K562 (cell line): ENCODE measurements around the gene TMEM126A. TPM values are rescaled to one million over a fixed set of nuclear protein-coding genes. Genes with fewer than 3 reads are reported as not detected.

ENCODE experiments used
- FOXP4 ChIP-seq: sonication (generic); formaldehyde crosslinking; IDR thresholded peaks from 2 replicates; pipeline ENCODE4 v1.8.0; 2022; ENCODE audit warnings: mild to moderate bottlenecking, missing genetic modification reagents, borderline replicate concordance
- HDAC1 ChIP-seq, 2 experiments: fragments of 450-650 bp; IDR thresholded peaks; 2 replicates each; pipeline ENCODE4 v1.6.1; 2016 to 2017; ENCODE audit warnings: inconsistent platforms in 1 of 2, mild to moderate bottlenecking in 1 of 2, moderate library complexity in 1 of 2
- NFIC ChIP-seq: fragments of 450-650 bp; IDR thresholded peaks from 2 replicates; pipeline ENCODE4 v1.6.1; 2017; ENCODE audit warnings: mild to moderate bottlenecking, inconsistent platforms
- POLR2AphosphoS2 ChIP-seq: IDR thresholded peaks from 2 replicates; pipeline ENCODE4 v1.6.1; 2012; ENCODE audit warnings: low read length, improper control_type of control experiment
- SIN3A ChIP-seq, 2 experiments: fragments of 150-350 bp in 1 of 2; IDR thresholded peaks; 2 replicates each; pipeline ENCODE4 v1.6.1; 2011 to 2016; ENCODE audit warnings: borderline replicate concordance in 2 of 2, low read depth in 2 of 2, low read length in 2 of 2, mild to moderate bottlenecking in 2 of 2, moderate library complexity in 2 of 2; ENCODE audit not compliant: control insufficient read depth in 1 of 2
- SOX6 ChIP-seq: fragments of 450-650 bp; IDR thresholded peaks from 2 replicates; pipeline ENCODE4 v1.6.1; 2014; ENCODE audit warnings: mild to moderate bottlenecking
- SRSF7 ChIP-seq: fragments of 200-400 bp; formaldehyde crosslinking; optimal IDR thresholded peaks from 2 replicates; pipeline ENCODE3; 2017; ENCODE audit warnings: mild to moderate bottlenecking, low read depth, low read length
- ZFP1 ChIP-seq: fragments of 450-650 bp; formaldehyde crosslinking; IDR thresholded peaks from 2 replicates; pipeline ENCODE4 v1.4.0; 2020; ENCODE audit warnings: mild to moderate bottlenecking, mixed read lengths
- ZNF263 ChIP-seq: sonication (generic); formaldehyde crosslinking; IDR thresholded peaks from 2 replicates; pipeline ENCODE4 v1.8.0; 2022; ENCODE audit warnings: mild to moderate bottlenecking, missing genetic modification reagents, borderline replicate concordance
- polyA plus RNA-seq, 8 experiments: library from polyadenylated mRNA; depleted of rRNA in 4 of 8; stranded (reverse) in 5 of 8; unstranded in 3 of 8; fragments of >200 nt; fragmentation: Nextera tagmentation in 2 of 8; fragmentation: Illumina TruSeq in 1 of 8; extraction: Ambion mirVana in 2 of 8; extraction: Trizol in 1 of 8; gene quantifications; 2 replicates each; pipeline versions ENCODE4 v1.2.1 to v1.2.3, GENCODE V29; 2011 to 2014; ENCODE audit warnings: inconsistent platforms in 1 of 8, missing spikeins in 1 of 8
- total RNA-seq, 7 experiments: library from RNA; depleted of rRNA in 6 of 7; stranded (reverse); fragments of >200 nt in 6 of 7; fragmentation: Illumina TruSeq in 2 of 7; extraction: Trizol in 2 of 7; gene quantifications; 2 replicates each; pipeline versions ENCODE4 v1.2.1 to v1.2.3, GENCODE V29; 2011 to 2021; ENCODE audit warnings: low replicate concordance in 1 of 7

The TMEM126A gene
- total and polyA plus RNA-seq, 9 of the 15 experiments (the other 6 are each of a cell fraction or from before 2014, with no cell fraction given), result 19.3 to 154 (median 56.3) TPM

- TF ChIP-seq FOXP4 (CRISPR knock-in tag) (peak; percentile 85), SRSF7 (no peak), POLR2AphosphoS2 (no peak), HDAC1 (IDR thresholded peaks at IDR 0.05) (0 out of 4 replicates have a peak, but pooled peaks of 1 of the 2 experiments have one; percentile 12), ZFP1 (CRISPR knock-in tag) (no peak), ZNF263 (no peak), SIN3A (IDR thresholded peaks at IDR 0.05; ENCODE audit: borderline replicate concordance in 2 of 2, control insufficient read depth in 1 of 2, low read depth in 2 of 2, low read length in 2 of 2) (peak in 1 of 2 experiments; percentile 91; a peak in 3 of 4 replicates), SOX6 (no peak; the same call in 1 of the 2 replicates), NFIC (no peak)
These were observed 16.2 kb downstream of the TMEM126A start (continued) for GRCh38 chr11:85663753-85664614.
